GM21360 (cell line): Measurements from ENCODE around the gene BNIPL.

Experiments
- ATAC-seq: cut with Tn5 transposase; IDR thresholded peaks from one replicate; pipeline ENCODE4 v1.9.1; 2021; ENCODE audit warnings: mild to moderate bottlenecking, moderate library complexity; ENCODE audit not compliant: unreplicated experiment

Gene BNIPL

DNA sequence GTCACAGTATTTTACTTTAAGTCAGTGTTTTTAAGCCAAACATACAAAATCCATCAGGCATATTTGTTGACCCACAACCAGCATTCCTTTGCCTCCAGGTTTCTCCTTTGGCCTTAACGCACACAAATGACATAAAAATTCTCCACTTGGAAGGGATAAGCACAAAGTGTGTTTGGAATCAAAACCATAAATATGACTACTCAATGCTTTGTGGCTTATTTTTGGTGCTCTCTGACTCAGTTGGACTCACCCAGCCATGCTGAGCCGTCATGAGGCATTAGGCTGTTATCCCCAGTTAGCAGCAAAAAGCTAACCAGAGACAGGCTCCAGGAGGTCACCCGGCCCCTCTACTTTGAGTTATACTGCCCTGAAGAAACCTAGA is 27.2 kb upstream of the BNIPL start:
- no peak for ATAC-seq

DNA sequence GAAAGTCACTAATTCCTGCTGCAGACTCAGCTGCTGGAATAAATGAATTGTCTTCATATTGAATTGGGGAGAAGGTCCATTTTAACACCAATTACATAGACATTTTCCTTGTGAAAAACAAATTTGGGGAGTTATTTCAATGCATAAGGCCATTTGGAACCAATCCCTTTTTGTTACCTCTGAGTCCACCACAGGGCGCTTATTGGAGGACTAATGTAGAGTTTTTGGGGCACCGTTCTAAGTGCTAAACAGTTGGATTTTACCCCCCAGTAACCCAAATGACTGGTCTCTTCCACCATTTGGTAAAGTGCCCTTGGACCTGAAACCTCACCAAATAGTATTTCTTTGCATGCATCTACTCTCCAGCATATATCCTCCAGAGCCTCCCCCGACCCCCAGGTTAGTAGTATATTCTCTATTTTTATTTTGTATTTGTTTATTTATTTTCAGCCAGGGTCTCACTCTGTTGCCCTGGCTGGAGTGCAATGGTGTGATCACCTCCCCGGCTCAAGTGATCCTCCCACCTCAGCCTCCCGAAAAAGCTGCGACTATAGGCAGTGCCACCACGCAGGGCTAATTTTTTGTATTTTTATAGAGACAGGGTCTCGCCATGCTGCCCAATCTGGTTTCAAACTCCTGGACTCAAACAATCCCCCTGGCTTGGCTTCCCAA is 26.6 kb upstream of the BNIPL start:
- ATAC-seq, result no peak

DNA sequence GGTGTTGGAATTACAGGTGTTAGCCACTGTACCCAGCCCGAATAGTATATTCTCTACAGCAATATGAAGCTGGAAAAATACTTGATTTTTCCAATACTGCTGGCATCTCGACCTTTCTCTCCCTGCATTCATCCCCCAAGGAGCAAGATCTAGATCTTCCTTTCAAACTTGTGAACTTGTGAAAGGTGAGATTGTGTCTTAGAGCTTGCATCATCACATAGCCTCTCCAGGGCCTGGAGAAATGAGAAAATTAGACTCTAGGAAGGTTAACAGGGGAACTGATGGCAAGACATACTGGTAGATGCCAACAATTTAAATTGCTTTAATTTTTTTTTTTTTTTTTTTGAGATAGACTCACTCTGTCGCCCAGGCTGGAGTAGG is 26.1 kb upstream of the BNIPL start:
- no peak for ATAC-seq

DNA sequence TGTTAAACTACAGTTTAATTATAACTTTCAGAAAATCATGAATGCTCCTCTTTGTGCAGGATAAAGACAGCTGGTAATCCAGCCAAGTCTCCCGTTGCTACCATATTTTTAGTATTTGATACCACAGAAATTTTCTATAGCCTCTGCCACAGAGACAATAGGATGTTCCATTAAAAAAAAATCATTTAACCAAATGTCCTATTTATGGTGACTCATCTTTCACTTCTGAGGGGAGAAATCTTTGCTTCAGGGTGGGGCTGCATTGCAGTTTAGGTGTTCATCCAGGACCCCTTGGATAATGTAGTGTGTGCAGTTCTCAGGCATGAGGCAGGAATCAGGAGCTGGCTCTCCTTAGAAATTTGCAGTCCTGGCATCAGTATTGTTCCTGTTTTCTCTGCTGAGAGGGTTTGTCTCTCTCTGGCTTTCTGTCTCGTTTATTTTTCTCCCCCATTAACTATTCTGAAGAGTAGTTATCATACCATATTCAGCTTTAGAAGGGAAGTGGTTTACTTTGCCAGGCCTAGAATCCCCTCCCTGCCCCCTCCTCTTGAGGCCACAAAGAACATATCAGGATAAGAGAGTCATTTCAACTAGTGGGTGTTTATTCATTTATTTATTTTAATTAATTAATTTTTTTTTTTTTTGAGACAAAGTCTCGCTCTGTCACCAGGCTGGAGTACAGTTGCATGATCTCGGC is 25.1 kb upstream of the BNIPL start:
- no peak for ATAC-seq

DNA sequence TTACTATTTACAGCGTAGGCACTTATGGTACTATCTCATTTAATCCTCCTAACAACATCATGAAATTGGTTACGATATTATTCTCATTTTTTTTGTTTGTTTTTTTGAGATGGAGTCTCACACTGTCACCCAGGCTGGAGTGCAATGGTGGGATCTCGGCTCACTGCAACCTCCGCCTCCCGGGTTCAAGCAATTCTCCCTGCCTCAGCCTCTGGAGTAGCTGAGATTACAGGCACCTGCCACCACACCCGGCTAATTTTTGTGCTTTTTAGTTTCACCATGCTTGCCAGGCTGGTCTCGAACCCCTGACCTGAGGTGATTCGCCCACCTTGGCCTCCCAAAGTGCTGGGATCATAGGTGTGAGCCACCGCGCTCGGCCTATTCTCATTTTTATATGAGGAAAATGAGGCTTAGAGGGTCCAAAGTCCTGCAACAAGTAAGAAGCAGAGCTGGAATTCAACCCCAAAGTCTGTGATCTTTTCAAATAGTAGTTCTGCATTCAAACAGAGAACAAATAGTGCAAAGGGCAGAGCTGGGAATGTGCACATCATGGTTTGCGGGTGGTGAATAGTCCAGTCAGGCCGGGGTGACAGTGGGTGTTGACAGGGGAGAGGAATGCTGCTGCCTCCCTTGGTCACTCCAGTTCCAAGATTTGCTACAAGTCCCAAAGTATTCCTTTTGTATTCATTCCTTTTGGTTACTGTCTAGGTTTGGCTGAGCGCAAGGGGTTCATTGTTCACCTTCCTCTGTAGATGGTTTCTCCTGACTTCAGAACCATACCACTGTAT is 23.5 kb upstream of the BNIPL start:
- ATAC-seq, result no peak

DNA sequence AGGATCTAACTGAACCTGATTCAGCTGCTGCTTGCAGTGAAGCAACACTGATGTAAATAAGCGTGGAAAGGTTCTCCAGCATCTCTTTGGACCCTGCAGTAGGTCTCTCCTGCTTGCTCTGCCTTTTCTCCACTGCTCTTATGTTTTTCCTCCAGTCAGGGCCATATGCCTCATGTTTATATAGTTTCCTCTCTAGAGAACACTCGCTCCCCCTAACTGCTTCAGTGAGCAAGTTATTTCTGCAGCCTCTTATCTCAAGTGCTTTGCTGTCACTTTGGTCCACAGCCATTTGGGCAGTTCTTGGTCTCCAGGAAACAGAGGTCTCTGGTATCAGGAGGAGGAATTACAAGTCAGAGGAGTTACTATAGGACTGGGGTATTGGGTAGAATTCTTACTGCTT is 22.9 kb upstream of the BNIPL start:
- no peak for ATAC-seq

DNA sequence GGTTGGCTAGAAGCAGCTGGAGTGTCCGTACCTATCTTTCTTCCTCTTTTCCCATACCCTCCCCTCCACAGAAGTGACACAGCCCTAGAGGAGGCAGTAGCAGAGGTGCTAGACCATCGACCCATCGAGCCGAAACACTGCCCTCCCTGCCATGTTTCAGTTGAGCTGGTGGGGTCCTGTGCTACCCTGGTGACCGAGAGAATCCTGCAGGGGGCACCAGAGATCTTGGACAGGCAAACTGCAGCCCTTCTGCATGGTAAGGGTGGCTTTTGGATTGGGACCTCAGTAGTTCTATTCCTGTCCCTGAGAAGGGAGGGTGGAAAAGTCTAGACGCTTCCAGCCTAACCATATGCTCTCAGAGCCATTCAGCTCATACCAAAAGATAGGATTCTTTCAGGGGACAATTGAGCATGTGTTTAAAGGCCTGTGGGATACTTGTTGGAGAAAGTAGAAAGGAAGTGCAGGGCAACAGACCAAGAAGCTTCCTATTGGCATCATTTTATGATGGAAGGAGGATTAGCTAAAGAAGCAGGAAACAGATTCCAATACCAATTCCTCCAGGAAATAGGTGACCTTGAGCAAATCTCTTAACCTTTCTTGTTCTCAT is 11.7 kb upstream of the BNIPL start:
- no peak for ATAC-seq

DNA sequence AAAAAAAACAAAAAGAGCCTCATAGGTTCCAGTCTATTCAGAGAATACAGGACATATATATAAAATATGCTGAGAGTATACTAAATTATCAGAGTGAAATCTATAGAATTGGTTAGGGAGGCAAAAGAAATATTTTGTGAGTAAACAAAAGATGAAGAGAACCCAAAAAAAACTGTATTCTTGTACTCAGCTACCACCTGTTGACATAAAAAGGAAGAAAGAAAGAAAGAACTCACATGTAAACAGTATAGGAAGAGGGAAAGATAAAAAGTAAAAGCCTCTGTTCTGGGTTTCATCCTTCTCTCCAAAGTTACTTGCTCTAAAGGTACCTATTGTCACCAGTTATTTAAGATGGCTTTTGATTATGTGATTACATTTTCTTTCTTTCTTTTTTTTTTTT is 9.9 kb upstream of the BNIPL start:
- ATAC-seq, result no peak

DNA sequence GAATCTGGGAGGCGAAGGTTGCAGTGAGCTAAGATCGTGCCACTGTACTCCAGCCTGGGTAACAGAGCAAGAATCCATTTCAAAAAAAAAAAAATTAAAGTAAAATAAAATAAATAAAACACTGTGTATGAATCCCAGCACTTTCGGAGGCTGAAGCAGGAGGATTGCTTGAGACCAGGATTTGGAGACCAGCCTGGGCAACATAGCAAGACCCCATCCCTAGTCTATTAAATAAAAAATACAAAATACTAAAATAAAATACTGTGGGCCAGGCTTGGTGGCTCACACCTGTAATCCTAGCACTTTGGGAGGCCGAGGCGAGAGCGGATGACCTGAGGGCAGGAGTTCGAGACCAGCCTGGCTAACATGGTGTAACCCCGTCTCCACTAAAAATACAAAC is 4.2 kb upstream of the BNIPL start:
- ATAC-seq, result no peak

DNA sequence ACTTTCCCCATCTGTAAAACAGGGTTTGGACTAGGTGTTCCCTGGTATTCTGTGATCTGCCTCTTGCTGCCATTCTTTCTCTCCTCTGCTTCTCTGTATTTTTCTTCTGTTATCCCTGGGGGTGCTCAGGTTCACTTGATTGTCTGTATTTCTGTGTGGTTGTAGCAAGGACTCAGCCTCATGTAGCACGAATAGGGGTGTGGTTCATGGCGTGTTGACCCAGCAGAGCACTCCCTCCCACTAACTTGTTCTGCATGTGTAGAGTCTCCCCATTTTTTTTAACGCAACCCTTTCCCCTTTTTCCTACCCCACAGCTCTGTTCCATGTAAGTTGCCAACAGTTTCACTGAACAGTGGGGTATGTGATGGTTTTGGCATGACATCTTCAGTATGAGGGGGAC is 1.2 kb upstream of the BNIPL start:
- ATAC-seq, result no peak

DNA sequence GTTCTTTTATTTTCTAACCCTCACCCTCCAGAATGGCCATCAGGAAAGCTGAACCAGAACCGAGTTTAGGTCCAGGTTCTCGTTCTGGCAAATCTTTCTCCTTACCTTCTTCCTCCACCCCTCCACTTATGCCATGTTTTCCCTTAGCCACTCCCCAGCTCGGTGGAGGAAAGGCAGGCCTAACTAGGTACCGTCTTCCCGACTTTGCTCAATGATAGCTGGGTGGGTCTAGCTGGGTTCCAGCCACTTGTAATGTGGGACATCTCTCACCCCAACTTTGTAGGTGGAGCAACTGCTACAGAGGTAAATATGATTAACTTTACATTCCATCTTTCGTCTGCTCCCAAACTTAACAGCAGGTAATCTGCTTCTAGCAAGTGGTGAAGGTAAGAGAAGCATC is 646 bp downstream of the BNIPL start:
- ATAC-seq, result no peak

DNA sequence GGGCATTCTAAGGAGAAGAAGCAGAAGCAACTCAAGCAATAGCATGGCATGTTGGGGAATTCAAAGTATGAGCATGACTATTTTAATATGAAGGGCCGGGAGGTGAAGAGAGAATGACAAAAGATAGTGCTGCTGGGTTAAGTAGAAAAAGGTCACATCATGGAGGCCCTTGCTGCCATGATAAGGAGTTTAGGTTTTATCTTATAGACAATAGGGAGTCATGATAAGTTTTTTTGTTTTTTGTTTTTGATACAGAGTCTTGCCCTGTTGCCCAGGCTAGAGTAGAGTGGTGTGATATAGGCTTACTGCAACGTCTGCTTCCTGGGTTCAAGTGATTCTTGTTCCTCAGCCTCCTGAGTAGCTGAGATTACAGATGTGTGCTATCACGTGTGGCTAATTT is 3.1 kb downstream of the BNIPL start:
- ATAC-seq, result no peak

DNA sequence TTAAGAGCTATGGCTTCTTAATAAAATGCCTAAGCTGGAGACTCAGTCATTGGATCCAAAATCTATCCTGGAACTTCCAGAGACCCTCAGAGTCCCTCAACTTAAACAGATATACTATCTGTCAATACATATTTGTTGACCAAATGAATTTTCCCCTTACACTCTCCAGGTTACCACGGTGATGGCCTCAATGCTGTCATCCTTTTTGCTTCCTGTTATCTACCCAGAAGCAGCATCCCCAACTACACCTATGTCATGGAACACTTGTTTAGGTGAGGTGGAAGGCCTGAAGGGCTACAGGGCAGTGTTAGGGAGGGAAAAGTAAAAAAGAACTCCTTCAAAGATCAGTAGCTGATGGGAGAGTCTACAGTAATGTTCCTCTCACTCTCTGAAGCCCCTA is 6.8 kb downstream of the BNIPL start:
- ATAC-seq, result no peak

DNA sequence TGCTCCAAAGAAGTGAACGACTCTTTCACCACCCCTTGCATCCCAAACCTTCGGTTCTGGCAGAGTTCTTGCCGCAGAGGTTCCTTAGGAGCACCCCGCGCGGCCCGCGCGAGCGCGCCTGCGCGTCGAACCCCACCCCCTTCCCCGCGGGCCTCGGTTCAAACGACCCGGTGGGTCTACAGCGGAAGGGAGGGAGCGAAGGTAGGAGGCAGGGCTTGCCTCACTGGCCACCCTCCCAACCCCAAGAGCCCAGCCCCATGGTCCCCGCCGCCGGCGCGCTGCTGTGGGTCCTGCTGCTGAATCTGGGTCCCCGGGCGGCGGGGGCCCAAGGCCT is 11.2 kb downstream of the BNIPL start, which contains the start of gene C1orf56:
C1orf56 (plus strand) TSS at position 161 of the 334 bp plus-strand sequence; CDS start at position 258, 97 bp downstream.
- ATAC-seq, result peak; percentile 32

DNA sequence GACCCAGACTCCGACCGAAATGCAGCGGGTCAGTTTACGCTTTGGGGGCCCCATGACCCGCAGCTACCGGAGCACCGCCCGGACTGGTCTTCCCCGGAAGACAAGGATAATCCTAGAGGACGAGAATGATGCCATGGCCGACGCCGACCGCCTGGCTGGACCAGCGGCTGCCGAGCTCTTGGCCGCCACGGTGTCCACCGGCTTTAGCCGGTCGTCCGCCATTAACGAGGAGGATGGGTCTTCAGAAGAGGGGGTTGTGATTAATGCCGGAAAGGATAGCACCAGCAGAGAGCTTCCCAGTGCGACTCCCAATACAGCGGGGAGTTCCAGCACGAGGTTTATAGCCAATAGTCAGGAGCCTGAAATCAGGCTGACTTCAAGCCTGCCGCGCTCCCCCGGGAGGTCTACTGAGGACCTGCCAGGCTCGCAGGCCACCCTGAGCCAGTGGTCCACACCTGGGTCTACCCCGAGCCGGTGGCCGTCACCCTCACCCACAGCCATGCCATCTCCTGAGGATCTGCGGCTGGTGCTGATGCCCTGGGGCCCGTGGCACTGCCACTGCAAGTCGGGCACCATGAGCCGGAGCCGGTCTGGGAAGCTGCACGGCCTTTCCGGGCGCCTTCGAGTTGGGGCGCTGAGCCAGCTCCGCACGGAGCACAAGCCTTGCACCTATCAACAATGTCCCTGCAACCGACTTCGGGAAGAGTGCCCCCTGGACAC is 11.7 kb downstream of the BNIPL start:
- peak; percentile 69 for ATAC-seq

DNA sequence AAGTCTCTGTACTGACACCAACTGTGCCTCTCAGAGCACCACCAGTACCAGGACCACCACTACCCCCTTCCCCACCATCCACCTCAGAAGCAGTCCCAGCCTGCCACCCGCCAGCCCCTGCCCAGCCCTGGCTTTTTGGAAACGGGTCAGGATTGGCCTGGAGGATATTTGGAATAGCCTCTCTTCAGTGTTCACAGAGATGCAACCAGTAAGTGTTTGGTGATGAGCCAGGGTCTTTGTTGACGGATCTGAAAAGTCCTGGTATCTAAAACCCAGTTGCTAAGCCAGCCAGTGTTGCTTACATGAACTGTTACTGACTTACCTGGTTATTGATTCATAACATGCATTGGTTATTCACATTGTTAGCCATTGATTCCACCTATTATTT is 12.3 kb downstream of the BNIPL start:
- no peak for ATAC-seq

DNA sequence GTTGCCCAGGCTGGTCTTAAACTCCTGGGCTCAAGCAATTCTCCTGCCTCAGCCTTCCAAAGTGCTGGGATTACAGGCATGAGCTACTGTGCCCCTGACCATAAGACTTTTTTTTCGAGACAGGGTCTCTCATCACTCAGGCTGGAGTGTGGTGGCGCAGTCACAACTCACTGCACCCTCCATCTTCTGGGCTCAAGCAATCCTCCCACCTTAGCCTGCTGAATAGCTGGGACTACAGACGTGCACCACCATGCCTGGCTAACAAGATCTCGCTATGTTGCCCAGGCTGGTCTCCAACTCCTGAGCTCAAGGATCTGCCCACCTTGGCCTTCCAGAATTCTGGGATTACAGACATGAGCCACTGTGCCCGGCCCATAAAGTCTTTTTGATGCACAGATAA is 13.1 kb downstream of the BNIPL start:
- ATAC-seq, result no peak

DNA sequence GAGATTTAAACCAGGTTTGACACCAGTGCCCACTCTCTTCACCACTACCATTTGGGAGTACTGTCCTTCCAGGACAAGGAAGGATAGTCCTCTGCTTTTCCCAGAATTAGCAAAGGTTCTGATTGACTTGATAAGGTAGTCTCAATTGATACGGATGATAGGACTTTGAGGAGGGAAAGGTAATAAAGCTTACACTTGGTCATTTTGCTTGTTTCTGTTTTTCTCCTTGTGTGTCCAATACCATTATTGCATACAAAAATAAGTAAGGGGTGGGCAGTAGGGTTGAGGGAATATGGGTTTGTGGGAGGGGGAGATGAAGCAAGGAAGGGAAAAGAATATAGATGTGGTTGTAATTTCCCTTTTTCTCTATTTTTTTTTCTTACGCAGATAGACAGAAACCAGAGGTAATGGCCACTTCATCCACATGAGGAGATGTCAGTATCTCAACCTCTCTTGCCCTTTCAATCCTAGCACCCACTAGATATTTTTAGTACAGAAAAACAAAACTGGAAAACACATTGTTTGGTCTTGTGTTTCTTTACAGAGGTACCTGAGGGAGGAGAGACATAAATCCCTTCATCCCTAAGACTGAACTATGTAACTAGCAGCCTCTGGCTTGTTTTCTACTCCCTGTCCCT is 13.8 kb downstream of the BNIPL start:
- ATAC-seq, result no peak

DNA sequence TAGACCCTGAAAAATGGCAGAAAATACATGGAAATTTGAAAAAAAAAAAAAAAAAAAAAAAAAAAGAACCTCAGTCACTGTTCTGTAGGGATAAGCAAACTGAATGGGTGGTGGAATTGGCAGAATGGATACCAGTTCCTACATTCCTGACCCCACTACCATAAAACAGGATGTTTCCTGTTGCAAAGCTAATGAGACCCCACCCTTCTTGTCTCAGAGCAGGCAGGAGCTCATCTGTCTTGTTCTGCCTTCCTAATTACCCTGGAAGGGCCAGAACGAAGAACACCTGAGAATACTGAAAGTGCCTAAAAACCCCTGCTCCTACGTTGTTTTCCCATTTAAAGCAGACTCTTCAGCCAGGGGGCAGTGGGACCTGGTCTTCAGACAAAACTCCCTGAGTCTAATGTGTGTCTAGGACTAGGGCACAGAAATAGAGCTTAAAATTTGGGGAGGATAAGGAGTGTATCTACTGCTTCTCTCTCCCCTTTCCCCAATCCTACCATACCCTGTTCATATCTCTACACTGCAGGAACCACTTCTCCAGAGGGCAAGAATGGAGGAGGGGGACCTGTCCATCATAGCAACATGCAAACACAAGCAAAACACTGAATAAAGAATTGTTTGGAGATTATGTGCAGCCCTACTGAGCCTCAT is 15.1 kb downstream of the BNIPL start:
- no peak for ATAC-seq

DNA sequence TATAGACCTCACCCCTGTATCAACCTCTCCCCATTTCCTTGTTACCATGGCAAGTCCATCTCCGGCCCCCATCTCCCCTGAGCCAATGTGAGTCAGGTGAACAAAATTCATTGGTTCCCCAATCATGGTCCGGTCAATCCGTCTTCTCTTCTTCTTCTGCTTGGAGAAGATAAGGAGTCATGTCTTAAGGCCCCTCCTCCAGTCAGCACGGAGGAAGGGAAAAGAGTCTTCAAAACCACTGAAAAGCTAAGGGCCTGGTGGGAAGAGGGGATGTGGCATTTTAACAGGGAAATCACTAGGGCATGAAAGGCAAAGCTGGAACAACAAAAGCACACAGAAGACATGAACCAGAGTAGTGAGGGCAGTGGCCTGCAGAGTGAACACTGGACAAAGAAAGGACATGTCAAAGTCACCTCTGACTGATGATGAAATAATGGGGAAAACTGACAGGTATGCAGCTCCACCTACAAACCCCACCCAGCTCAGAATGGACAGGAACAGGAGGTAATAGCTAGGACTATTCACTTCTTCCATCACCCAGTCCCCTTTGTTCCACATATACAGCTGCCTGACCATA is 18.7 kb downstream of the BNIPL start:
- ATAC-seq, result no peak
